GM12878 (cell line): ENCODE data around the gene HDDC3. TPM values are rescaled to one million over a fixed set of nuclear protein-coding genes. Genes with fewer than 3 reads are reported as not detected.

ENCODE experiments used
- ATAC-seq: fragments of 200-7000 bp; cut with Tn5 transposase; 3 replicates; pipeline ENCODE4 v1.9.1; 2020; ENCODE audit warnings: mild to moderate bottlenecking, moderate library complexity
- BruUV-seq: library from RNA; stranded (reverse); fragments of 400-500 nt; replicated peaks from 2 replicates; lab custom pipeline; 2021; lab: Mats Ljungman, UMichigan
- CTCF ChIA-PET: fragments of 300-600 bp; sonication (Branson Sonifier 250); formaldehyde crosslinking; extraction: SDS; loops from one replicate; lab custom pipeline; 2021; ENCODE audit warnings: inconsistent platforms; lab: Yijun Ruan, JAX
- POLR2A ChIA-PET: fragments of 350-600 bp; formaldehyde crosslinking; extraction: SDS; loops from one replicate; lab custom pipeline; 2021; ENCODE audit warnings: inconsistent platforms; lab: Charles Lee
- RAD21 ChIA-PET: fragments of 300-600 bp; sonication (Branson Sonifier 250); formaldehyde crosslinking; loops from one replicate; lab custom pipeline; 2023; ENCODE audit warnings: antibody characterized with exemption; ENCODE audit not compliant: unreplicated experiment; lab: Charles Lee
- SMC1A ChIA-PET: fragments of 300-600 bp; sonication (Branson Sonifier 250); formaldehyde crosslinking; loops from one replicate; lab custom pipeline; 2023; ENCODE audit not compliant: unreplicated experiment, uncharacterized antibody; lab: Charles Lee
- DNase-seq: peaks from one replicate; pipeline ENCODE4 v3.0.0-alpha.2; 2011; ENCODE audit warnings: low read depth, low spot score
- FAIRE-seq: peaks from 3 replicates; lab custom pipeline; 2011; peaks lifted over from hg19 to GRCh38; lab: Jason Lieb, UNC
- H2AFZ ChIP-seq: 2 replicates; pipeline ENCODE4 v1.6.0; 2011; ENCODE audit warnings: low read depth, low read length, control low read depth; ENCODE audit not compliant: control insufficient read depth
- H3K27ac ChIP-seq: 2 replicates; pipeline ENCODE4 v1.5.1; 2011; ENCODE audit warnings: control low read depth; ENCODE audit not compliant: control insufficient read depth, insufficient read depth
- H3K27me3 ChIP-seq, 2 experiments: replicated peaks in 1 of 2; 2 replicates each; pipeline versions ENCODE4 v1.6.0 to v1.6.1; 2011; ENCODE audit warnings: low read length in 1 of 2; ENCODE audit not compliant: control insufficient read depth in 2 of 2, insufficient read depth in 2 of 2
- H3K36me3 ChIP-seq, 2 experiments: 2 replicates each; pipeline ENCODE4 v1.5.1; 2011; ENCODE audit warnings: low read length in 1 of 2; ENCODE audit not compliant: control insufficient read depth in 2 of 2, insufficient read depth in 2 of 2
- H3K4me1 ChIP-seq: 2 replicates; pipeline ENCODE4 v1.6.1; 2011; ENCODE audit warnings: mild to moderate bottlenecking, low read length, moderate library complexity, mixed read lengths; ENCODE audit not compliant: control insufficient read depth, insufficient read depth
- H3K4me2 ChIP-seq: 2 replicates; pipeline ENCODE4 v1.6.0; 2011; ENCODE audit warnings: control low read depth; ENCODE audit not compliant: control insufficient read depth, insufficient read depth
- H3K4me3 ChIP-seq: fragments of 200-600 bp; sonication (generic); 2 replicates; pipeline ENCODE4 v1.5.1; 2016
- H3K79me2 ChIP-seq: 2 replicates; pipeline ENCODE4 v1.6.0; 2011; ENCODE audit warnings: low read length; ENCODE audit not compliant: control insufficient read depth, insufficient read depth
- H3K9ac ChIP-seq: 2 replicates; pipeline ENCODE4 v1.8.0; 2011; ENCODE audit warnings: low read length, control low read depth, mixed read lengths; ENCODE audit not compliant: control insufficient read depth, insufficient read depth
- H3K9me3 ChIP-seq: replicated peaks from 3 replicates; pipeline ENCODE4 v1.5.1; 2011; ENCODE audit warnings: mild to moderate bottlenecking, low read length; ENCODE audit not compliant: control insufficient read depth, insufficient read depth
- H4K20me1 ChIP-seq: 2 replicates; pipeline ENCODE4 v1.6.0; 2011; ENCODE audit not compliant: control insufficient read depth, insufficient read depth
- ATF2 ChIP-seq: IDR thresholded peaks from 2 replicates; pipeline ENCODE4 v1.6.1; 2012; ENCODE audit warnings: low read length, inconsistent platforms
- BHLHE40 ChIP-seq, 2 experiments: fragments of 450-650 bp in 1 of 2; IDR thresholded peaks; 2 replicates each; pipeline ENCODE4 v1.6.1; 2011 to 2017; ENCODE audit warnings: low read depth in 2 of 2, borderline replicate concordance in 1 of 2, improper control_type of control experiment in 1 of 2, low read length in 1 of 2, mild to moderate bottlenecking in 1 of 2
- EED ChIP-seq: sonication (generic); IDR thresholded peaks from 2 replicates; pipeline ENCODE4 v1.6.1; 2016; ENCODE audit warnings: antibody characterized with exemption, low read depth
- POLR2A ChIP-seq: IDR thresholded peaks from 2 replicates; pipeline ENCODE4 v1.6.1; 2011; ENCODE audit warnings: low read depth, mild to moderate bottlenecking, low read length
- ZNF207 ChIP-seq: fragments of 450-650 bp; IDR thresholded peaks from 2 replicates; pipeline ENCODE4 v1.6.1; 2014; ENCODE audit warnings: antibody characterized with exemption, mild to moderate bottlenecking, borderline replicate concordance
- WGBS: methylation state at CpG from one replicate; pipeline ENCODE4 v1.1.6; 2016; ENCODE audit warnings: low lambda C conversion rate; ENCODE audit not compliant: insufficient replicate concordance, insufficient coverage; ENCODE audit errors: missing lambda C conversion rate; 5-methylcytosine and 5-hydroxymethylcytosine counted together
- in situ Hi-C: fragments of 300-500 bp; cut with MboI; formaldehyde crosslinking; loops from 9 replicates; pipeline ENCODE4 v1.14.3; 2018; ENCODE audit warnings: mixed read lengths
- intact Hi-C: fragments of 100-400 bp; cut with micrococcal nuclease; formaldehyde crosslinking; loops from one replicate; pipeline ENCODE4 v1.14.2; 2022; ENCODE audit not compliant: unreplicated experiment
- polyA plus RNA-seq, 11 experiments: library from polyadenylated mRNA; depleted of rRNA in 4 of 11; unstranded in 6 of 11; stranded (reverse) in 5 of 11; fragments of >200 nt; fragmentation: Nextera tagmentation in 4 of 11; fragmentation: Illumina TruSeq in 1 of 11; extraction: Ambion mirVana in 4 of 11; extraction: Trizol in 1 of 11; gene quantifications; 1 replicate in 1 of 11; 2 replicates in 10 of 11; pipeline versions ENCODE4 v1.2.1 to v1.2.3, GENCODE V29; 2011 to 2016; ENCODE audit warnings: inconsistent platforms in 2 of 11, missing spikeins in 2 of 11, low read depth in 1 of 11
- total RNA-seq, 4 experiments: library from RNA; depleted of rRNA in 3 of 4; stranded (reverse); fragments of >200 nt in 3 of 4; fragmentation: Illumina TruSeq in 1 of 4; extraction: Trizol in 1 of 4; gene quantifications; 2 replicates each; pipeline versions ENCODE4 v1.2.1 to v1.2.3, GENCODE V29; 2013 to 2021

The HDDC3 gene
- total and polyA plus RNA-seq, 10 of the 15 experiments (the other 5 are each of a cell fraction or from before 2014, with no cell fraction given): 5.6 to 39.5 (median 23.0) TPM

GRCh38 chr15:90883976-90884718 is 48.2 kb downstream of the HDDC3 start, which contains the start of gene FES:
FES (plus strand) TSS chr15:90884504; CDS start chr15:90885046, 542 bp downstream.
- H3K79me2 ChIP-seq: no peaks in the 10 kb centered on the region; the same call in 1 of the 2 replicates
- H3K4me2 ChIP-seq: peak within 1 kb of the TSS; percentile 49
- ChIA-PET POLR2A (interaction anchor here (0.6 to 1.2 kb wide), 2 partner anchors 16 to 230 kb away, joined by 3 to 5 read pairs; no protein-coding TSS in a partner anchor), SMC1A (interaction anchor here (0.9 to 4.6 kb wide), 11 partner anchors 10 to 578 kb away, joined by 3 to 49 read pairs (median 8); partner anchors contain the start of genes HDDC3 and UNC45A), RAD21 (interaction anchor here (1.0 to 4.0 kb wide), 7 partner anchors 14 to 236 kb away, joined by 3 to 57 read pairs (median 4); partner anchors contain the start of genes HDDC3 and UNC45A), CTCF (interaction anchor here (1.0 to 4.7 kb wide), 12 partner anchors 9 to 286 kb away, joined by 3 to 104 read pairs (median 16); partner anchors contain the start of genes BLM, HDDC3 and UNC45A)
- intact Hi-C loops (loop anchor here (10.0 kb wide), 1 partner anchor 389 kb away; no protein-coding TSS in a partner anchor), in situ Hi-C loops (no loop called here)
- peaks cover 19% of the 10 kb centered on the region for H3K4me1 ChIP-seq
- H3K4me3 ChIP-seq: peak within 1 kb of the TSS; percentile 37; the same call in 1 of the 2 replicates
- peak; percentile 69 for TF ChIP-seq POLR2A
- TF ChIP-seq ZNF207: no peak
- TF ChIP-seq ATF2: no peak
- TF ChIP-seq BHLHE40 (IDR thresholded peaks at IDR 0.05; ENCODE audit: borderline replicate concordance in 1 of 2, low read depth in 2 of 2, low read length in 1 of 2): no peak; a peak in 1 of 4 replicates
- TF ChIP-seq EED: peak; percentile 19; the same call in 1 of the 2 replicates
- ATAC-seq: peak; percentile 24
- H3K9ac ChIP-seq: peak within 1 kb of the TSS; percentile 73
- DNase-seq: no peak
- H4K20me1 ChIP-seq: no peaks in the 10 kb centered on the region
- no peak for FAIRE-seq
- peaks cover 0 to 18% of the 10 kb centered on the region in 2 experiments; a peak in 2 of 4 replicates for H3K36me3 ChIP-seq
- H3K27me3 ChIP-seq: no peaks in the 10 kb centered on the region
- H2AFZ ChIP-seq: peak within 1 kb of the TSS; percentile 47
- no peaks in the 10 kb centered on the region for H3K9me3 ChIP-seq
- WGBS: 34% methylated on average over 35 of the region's 58 CpGs
- no TSS peak for BruUV-seq
- H3K27ac ChIP-seq: peak within 1 kb of the TSS; percentile 57
